AG09319 (cell line): Measurements from ENCODE around the gene IP6K3.

Experiments
- DNase-seq: peaks from one replicate; pipeline ENCODE4 v3.0.0-alpha.2; 2010; ENCODE audit warnings: low read depth; ENCODE audit errors: extremely low read depth
- CTCF ChIP-seq: IDR thresholded peaks from 2 replicates; pipeline ENCODE4 v1.5.1; 2011; ENCODE audit warnings: low read depth, mild to moderate bottlenecking, inconsistent platforms, low read length, moderate library complexity

IP6K3 gene

GRCh38 chr6:33783781-33784520 lies 37.2 kb upstream of the IP6K3 start:
- DNase-seq = no peak

GRCh38 chr6:33782561-33782960 lies 35.9 kb upstream of the IP6K3 start:
- DNase-seq = no peak
- TF ChIP-seq CTCF = no peak

More at GRCh38 chr6:33783781-33784520, 37.2 kb upstream of the IP6K3 start:
- TF ChIP-seq CTCF = no peak

- TF ChIP-seq CTCF = no peak
- no peak for DNase-seq
These were observed 34.6 kb upstream of the IP6K3 start for GRCh38 chr6:33781131-33781975.

GRCh38 chr6:33779895-33780294 lies 33.2 kb upstream of the IP6K3 start:
- TF ChIP-seq CTCF = no peak
- DNase-seq = no peak

- DNase-seq = no peak
- no peak for TF ChIP-seq CTCF
These were observed 32.6 kb upstream of the IP6K3 start for GRCh38 chr6:33779290-33779689.

- no peak for DNase-seq
- TF ChIP-seq CTCF = no peak
These were observed 31.9 kb upstream of the IP6K3 start for GRCh38 chr6:33778444-33779121.
